Smooth muscle cell (in vitro differentiated cells): ENCODE data around the gene CTIF. TPM values are rescaled to one million over a fixed set of nuclear protein-coding genes. Genes with fewer than 3 reads are reported as not detected.

Source experiments
- DNase-seq: peaks from one replicate; lab custom pipeline; 2025; ENCODE audit not compliant: unreplicated experiment; lab: John Stamatoyannopoulos, UW
- H2AFZ ChIP-seq: fragments of 200-600 bp; sonication (generic); 2 replicates; pipeline ENCODE4 v1.6.0; 2016; ENCODE audit warnings: antibody characterized with exemption, low read depth, mild to moderate bottlenecking
- H3F3A ChIP-seq: fragments of 200-600 bp; sonication (generic); 2 replicates; pipeline ENCODE4 v1.6.0; 2017; ENCODE audit warnings: antibody characterized with exemption, low read depth
- H3K27ac ChIP-seq: fragments of 200-600 bp; sonication (generic); 2 replicates; pipeline ENCODE4 v1.5.1; 2016; ENCODE audit warnings: low read depth, mild to moderate bottlenecking
- H3K27me3 ChIP-seq: fragments of 200-600 bp; sonication (generic); 2 replicates; pipeline ENCODE4 v1.6.1; 2016; ENCODE audit warnings: low read depth, mild to moderate bottlenecking
- H3K36me3 ChIP-seq: fragments of 200-600 bp; sonication (generic); 2 replicates; pipeline ENCODE4 v1.5.1; 2016; ENCODE audit warnings: low read depth
- H3K4me1 ChIP-seq: fragments of 200-600 bp; sonication (generic); 2 replicates; pipeline ENCODE4 v1.5.1; 2016; ENCODE audit warnings: low read depth
- H3K4me2 ChIP-seq: fragments of 200-600 bp; sonication (generic); 2 replicates; pipeline ENCODE4 v1.6.0; 2016; ENCODE audit warnings: mild to moderate bottlenecking
- H3K4me3 ChIP-seq: fragments of 200-600 bp; sonication (generic); 2 replicates; pipeline ENCODE4 v1.5.1; 2016; ENCODE audit warnings: mild to moderate bottlenecking
- H3K79me2 ChIP-seq: fragments of 200-600 bp; sonication (generic); 2 replicates; pipeline ENCODE4 v1.6.0; 2016; ENCODE audit warnings: low read depth, mild to moderate bottlenecking
- H3K9ac ChIP-seq: fragments of 200-600 bp; sonication (generic); 2 replicates; pipeline ENCODE4 v1.6.0; 2016; ENCODE audit warnings: low read depth
- H3K9me3 ChIP-seq: fragments of 200-600 bp; sonication (generic); replicated peaks from 2 replicates; pipeline ENCODE4 v1.5.1; 2016; ENCODE audit warnings: low read depth
- H4K20me1 ChIP-seq: fragments of 200-600 bp; sonication (generic); 2 replicates; pipeline ENCODE4 v1.6.0; 2016; ENCODE audit warnings: low read depth
- WGBS: methylation state at CpG from one replicate; pipeline ENCODE4 v1.1.7; 2016; ENCODE audit warnings: low lambda C conversion rate; 5-methylcytosine and 5-hydroxymethylcytosine counted together
- polyA plus RNA-seq: library from polyadenylated mRNA; unstranded; fragments of >200 nt; fragmentation: Nextera tagmentation; extraction: Ambion mirVana; gene quantifications from 2 replicates; pipeline ENCODE4 v1.2.1, GENCODE V29; 2016
- total RNA-seq: library from RNA; depleted of rRNA; stranded (reverse); fragments of >200 nt; gene quantifications from 2 replicates; pipeline ENCODE4 v1.2.3, GENCODE V29; 2014
- TF ChIP-seq, protein P1 (sequence below): fragments of 200-600 bp; sonication (generic); IDR thresholded peaks from 2 replicates; pipeline ENCODE4 v1.5.1; 2017; ENCODE audit warnings: borderline replicate concordance, mild to moderate bottlenecking, antibody characterized with exemption; ENCODE audit not compliant: insufficient read depth, poor library complexity, severe bottlenecking

The CTIF gene
- total and polyA plus RNA-seq, 2 experiments from 2014 or later: 22.2 to 25.3 TPM

DNA sequence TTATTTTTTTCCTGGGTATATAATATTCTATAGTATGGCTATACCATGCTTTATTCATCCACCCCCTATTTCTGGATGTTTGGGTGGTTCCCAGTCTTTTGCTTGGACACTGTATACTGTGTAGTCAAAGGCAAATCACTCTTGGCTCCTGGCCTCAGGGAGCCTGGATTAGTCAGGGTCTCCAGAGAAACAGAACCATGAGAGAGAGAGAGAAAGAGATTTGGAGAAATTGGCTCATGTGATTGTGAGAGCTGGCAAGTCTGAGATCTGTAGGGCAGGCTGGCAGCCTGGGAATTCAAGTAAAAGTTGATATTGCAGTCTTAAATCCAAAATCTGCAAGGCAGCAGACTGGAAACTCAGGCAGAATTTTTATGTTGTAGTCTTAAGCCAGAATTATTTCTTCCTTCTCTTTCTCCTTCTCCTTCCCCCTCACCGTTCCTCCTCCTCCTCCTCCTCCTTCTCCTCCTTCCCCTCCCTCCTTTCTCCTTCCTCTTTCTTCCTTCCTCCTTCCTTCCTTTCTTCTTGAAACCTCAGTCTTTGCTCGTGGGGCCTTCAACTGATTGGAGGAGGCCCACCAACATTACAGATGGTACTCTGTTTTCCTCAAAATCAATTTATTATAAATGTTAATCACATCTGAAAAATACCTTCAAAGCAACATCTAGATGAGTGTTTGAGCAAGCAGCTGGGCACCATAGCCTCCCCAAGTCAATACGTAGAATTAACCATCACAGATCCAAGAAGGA lies 33.0 kb downstream of the CTIF start:
- Histone ChIP-seq H4K20me1 (peaks cover 95% of the 10 kb centered on the region), H2AFZ (no peak overlapping the region), H3K4me1 (peaks cover 16% of the 10 kb centered on the region), H3K9ac (no peak overlapping the region), H3K27me3 (no peaks in the 10 kb centered on the region), H3K79me2 (peaks cover 78% of the 10 kb centered on the region), H3K4me3 (no peak overlapping the region), H3K9me3 (no peaks in the 10 kb centered on the region), H3K4me2 (no peak overlapping the region), H3K36me3 (no peaks in the 10 kb centered on the region), H3K27ac (no peak overlapping the region), H3F3A (no peaks in the 10 kb centered on the region)
- TF ChIP-seq, protein P1, sequence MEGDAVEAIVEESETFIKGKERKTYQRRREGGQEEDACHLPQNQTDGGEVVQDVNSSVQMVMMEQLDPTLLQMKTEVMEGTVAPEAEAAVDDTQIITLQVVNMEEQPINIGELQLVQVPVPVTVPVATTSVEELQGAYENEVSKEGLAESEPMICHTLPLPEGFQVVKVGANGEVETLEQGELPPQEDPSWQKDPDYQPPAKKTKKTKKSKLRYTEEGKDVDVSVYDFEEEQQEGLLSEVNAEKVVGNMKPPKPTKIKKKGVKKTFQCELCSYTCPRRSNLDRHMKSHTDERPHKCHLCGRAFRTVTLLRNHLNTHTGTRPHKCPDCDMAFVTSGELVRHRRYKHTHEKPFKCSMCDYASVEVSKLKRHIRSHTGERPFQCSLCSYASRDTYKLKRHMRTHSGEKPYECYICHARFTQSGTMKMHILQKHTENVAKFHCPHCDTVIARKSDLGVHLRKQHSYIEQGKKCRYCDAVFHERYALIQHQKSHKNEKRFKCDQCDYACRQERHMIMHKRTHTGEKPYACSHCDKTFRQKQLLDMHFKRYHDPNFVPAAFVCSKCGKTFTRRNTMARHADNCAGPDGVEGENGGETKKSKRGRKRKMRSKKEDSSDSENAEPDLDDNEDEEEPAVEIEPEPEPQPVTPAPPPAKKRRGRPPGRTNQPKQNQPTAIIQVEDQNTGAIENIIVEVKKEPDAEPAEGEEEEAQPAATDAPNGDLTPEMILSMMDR: no peak
- DNase-seq: no peak
- 88% methylated on average over 3 of the region's 3 CpGs for WGBS

DNA sequence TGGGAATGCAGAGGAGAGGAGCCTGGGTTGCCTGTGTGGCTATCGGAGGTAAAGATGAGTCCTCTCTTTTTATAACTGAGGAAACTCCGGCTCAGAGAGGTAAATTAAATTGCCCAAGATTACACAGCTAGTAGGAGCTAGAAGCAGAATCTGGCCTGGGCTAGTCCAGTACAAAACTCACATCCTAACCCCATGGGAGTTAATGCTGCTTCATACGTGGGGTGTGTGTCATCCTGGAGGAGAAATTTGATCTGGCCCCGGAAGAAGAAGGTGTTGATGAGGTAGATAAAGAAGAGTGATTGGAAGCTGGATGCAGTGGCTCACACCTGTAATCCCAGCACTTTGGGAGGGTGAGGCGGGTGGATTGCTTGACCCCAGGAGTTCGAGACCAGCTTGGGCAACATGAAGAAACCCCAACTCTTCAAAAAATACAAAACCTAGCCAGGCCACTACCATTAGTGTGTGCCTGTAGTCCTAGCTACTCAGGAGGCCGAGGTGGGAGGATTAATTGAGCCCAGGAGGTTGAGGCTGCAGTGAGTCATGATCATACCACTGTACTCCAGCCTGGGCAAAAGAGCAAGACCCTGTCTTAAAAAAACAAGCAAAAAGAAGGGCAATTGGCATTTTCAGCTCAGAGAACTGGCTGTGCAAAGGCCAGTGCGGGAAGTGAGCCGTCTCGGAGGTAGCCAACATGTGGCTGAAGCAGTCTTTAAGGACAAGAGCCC lies 33.7 kb downstream of the CTIF start:
- Histone ChIP-seq H3K79me2 (peaks cover 77% of the 10 kb centered on the region), H2AFZ (no peak overlapping the region), H3K36me3 (no peaks in the 10 kb centered on the region), H3K27ac (no peak overlapping the region), H3F3A (no peaks in the 10 kb centered on the region), H3K27me3 (no peaks in the 10 kb centered on the region), H3K4me1 (peaks cover 16% of the 10 kb centered on the region), H4K20me1 (peaks cover 95% of the 10 kb centered on the region), H3K4me2 (no peak overlapping the region), H3K9me3 (no peaks in the 10 kb centered on the region), H3K4me3 (no peak overlapping the region), H3K9ac (no peak overlapping the region)
- TF ChIP-seq, protein P1: no peak
- DNase-seq: no peak
- WGBS: 82% methylated on average over 10 of the region's 10 CpGs

- Histone ChIP-seq H3K9ac (no peak overlapping the region), H3K79me2 (peaks cover 77% of the 10 kb centered on the region), H3F3A (no peaks in the 10 kb centered on the region), H3K27ac (no peak overlapping the region), H2AFZ (no peak overlapping the region), H3K9me3 (no peaks in the 10 kb centered on the region), H4K20me1 (peaks cover 95% of the 10 kb centered on the region), H3K36me3 (no peaks in the 10 kb centered on the region), H3K4me3 (no peak overlapping the region), H3K4me2 (no peak overlapping the region), H3K4me1 (peaks cover 16% of the 10 kb centered on the region), H3K27me3 (no peaks in the 10 kb centered on the region)
- WGBS: 87% methylated on average over 14 of the region's 14 CpGs
- TF ChIP-seq, protein P1: no peak
- no peak for DNase-seq
Observed at GRCh38 chr18:48573632-48574283, 34.9 kb downstream of the CTIF start.
